Measurements from ENCODE around the gene PLD1.

DNA sequence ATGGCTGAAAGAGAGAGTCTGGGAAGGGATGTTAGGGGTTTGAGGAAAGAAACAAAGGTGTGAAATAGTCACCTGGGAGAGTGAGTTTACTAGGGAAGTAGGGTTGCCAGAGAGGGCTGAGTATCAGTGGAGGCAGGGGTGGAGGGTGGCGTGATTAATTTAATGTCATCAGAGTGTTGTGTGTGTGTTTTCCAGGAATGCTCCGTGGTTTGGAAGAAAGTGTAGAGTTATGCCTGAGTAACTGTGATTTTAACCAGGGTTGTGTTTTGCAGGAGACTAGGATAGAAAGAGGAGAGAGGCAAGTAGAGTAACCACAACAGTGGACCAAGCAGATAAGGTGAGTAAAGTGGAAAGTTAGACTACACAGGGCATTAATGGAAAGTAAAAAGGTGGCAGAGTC, 27.2 kb downstream of the PLD1 start:
- TF ChIP-seq, protein P1, sequence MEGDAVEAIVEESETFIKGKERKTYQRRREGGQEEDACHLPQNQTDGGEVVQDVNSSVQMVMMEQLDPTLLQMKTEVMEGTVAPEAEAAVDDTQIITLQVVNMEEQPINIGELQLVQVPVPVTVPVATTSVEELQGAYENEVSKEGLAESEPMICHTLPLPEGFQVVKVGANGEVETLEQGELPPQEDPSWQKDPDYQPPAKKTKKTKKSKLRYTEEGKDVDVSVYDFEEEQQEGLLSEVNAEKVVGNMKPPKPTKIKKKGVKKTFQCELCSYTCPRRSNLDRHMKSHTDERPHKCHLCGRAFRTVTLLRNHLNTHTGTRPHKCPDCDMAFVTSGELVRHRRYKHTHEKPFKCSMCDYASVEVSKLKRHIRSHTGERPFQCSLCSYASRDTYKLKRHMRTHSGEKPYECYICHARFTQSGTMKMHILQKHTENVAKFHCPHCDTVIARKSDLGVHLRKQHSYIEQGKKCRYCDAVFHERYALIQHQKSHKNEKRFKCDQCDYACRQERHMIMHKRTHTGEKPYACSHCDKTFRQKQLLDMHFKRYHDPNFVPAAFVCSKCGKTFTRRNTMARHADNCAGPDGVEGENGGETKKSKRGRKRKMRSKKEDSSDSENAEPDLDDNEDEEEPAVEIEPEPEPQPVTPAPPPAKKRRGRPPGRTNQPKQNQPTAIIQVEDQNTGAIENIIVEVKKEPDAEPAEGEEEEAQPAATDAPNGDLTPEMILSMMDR (conservative IDR thresholded peaks at IDR 0.05; ENCODE audit: low read length): no peak
- no peak for TF ChIP-seq EZH2phosphoT487 (IDR thresholded peaks at IDR 0.05; ENCODE audit: borderline replicate concordance)
